ENCODE results near the gene CHRNG.

CHRNG gene

DNA sequence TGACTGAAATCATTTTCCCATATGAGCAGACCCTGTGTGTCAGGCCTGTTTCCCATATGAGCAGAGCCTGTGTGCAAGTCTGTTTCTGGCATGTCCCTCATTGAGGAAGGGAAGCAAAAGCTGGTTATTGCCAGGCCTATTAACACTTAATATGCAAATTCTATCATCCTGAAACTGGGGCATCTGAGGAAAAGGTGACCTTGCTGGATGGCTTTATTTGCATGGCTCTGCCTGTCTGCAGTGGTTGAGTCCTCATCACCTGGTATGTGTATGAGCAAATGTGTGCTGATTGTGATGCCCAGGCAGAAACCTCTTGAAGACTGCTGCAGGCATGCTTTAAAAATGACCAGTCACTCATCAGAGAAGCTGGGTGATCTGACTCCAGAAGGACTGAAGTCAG, 42.2 kb downstream of the CHRNG start:
- DNase-seq, result no peak

DNA sequence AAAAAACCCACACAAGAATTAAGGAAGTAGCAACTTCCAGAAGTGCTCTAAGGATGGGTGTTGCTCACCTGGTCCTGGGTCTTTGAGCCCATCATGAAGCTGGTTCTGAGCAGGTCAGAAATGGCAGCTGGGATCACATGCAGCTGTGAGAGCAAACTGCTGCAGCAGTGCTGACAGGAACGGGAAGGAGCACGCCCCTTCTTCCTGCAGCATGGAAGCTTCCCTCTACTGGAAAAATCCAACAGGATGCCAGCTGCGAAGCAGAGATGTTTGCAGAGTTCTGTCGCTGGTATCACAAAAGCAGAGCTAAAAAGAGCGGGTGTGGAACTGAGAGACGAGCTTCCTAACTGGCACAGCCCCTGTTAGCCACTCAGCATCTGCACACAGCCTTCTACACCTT, 44.7 kb downstream of the CHRNG start:
- DNase-seq, result no peak

DNA sequence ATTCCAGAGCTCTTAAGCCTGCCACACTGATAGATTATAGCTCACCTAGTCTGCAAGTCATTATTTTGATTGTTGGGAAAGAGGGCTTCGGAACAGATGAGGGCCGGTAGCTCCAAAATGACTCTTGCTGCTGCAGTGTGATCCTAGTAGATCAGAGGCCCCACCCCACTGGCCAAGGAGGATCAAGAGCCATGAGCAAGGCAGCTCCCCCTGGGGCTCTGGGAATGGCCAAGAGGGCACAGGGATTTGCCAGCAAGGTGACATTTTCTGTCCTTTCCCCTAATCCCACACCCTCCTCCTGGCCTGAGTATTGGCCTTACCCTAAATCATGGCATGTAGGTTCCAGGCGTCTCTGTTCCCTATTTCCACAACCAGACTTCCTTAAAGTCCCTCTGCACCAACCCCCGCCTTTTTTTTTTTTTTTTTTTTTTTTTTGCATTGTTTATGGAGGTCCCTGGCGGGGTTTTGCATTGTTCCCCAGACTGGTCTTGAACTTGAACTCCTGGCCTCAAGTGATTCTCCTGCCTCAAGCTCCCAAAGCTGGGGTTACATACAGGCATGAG, 47.5 kb downstream of the CHRNG start:
- no peak for DNase-seq

DNA sequence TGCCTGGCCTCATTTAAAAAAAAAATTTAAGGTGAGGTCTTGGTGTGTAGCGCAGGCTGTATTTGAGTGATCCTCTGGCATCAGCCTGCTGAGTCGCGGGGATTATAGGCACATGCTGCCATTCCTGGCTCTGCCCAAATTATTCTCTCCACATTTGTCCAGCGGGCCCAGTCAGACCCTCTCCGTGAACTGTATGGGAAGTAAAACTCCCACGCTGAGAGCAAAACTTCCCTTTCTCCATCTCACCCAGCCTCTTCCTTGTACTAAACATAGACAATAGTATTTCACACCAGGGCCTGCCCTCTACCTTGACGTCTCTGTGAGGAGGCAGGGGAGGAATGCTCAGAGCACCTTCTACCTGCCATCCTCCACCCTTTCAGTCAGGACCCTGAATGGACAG, 48.0 kb downstream of the CHRNG start:
- DNase-seq, result no peak

DNA sequence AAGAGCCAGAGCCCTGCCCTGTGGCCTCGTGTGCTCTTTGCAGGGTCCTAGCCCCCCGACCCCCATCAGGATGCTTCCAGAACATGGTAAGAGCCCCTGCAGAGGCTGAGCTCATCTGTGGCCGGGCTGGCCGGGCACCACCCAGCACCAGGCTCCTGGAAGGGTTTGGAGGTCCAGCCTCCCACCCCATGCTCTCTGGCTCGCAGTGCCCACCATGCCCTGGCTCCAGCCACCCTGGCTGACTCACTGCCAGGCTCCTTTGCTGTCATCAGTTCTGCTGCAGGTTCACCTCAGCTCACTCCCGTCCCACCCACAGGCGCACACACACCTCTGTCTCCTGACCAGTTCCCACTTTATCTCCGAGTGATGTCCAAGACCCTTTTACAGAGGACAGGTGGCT, 48.5 kb downstream of the CHRNG start:
- DNase-seq, result no peak

DNA sequence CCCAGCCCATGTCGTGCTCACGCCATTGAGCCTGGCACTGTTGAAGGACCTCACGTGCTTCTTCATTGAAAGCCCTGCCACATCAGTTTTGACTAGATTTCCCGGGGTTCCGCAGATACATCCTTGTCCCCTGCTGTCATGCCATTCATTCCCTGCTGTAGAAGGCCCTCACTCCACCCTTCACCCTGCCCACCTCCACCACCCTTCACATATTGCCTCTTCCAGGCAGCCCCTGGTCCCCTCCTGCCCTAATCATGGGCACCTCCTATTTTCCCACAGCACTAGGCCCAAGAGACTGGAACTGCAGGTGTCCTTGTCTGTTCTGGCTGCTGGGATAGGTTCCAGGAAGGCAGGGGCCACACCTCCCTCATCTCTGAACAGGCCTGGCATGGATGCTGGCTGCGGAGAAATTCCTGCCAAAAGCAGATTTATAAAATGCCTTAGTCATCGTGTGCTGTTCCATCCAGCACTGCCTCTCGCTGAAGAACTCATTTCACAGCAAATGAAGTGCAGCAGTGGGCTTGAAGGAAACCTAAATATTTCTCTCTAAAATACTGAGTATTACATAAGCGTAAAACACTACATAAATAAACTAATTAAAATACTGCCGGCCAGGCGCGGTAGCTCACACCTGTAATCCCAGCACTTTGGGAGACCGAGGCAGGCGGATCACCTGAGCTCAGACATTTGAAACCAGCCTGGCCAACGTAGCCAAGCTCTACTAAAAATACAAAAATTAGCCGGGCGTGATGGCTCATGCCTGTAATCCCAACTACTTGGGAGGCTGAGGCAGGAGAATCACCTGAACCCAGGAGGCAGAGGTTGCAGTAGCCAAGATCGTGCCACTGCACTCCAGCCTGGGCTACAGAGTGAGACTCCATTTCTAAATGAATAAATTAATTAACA, 49.4 kb downstream of the CHRNG start:
- no peak for DNase-seq

DNA sequence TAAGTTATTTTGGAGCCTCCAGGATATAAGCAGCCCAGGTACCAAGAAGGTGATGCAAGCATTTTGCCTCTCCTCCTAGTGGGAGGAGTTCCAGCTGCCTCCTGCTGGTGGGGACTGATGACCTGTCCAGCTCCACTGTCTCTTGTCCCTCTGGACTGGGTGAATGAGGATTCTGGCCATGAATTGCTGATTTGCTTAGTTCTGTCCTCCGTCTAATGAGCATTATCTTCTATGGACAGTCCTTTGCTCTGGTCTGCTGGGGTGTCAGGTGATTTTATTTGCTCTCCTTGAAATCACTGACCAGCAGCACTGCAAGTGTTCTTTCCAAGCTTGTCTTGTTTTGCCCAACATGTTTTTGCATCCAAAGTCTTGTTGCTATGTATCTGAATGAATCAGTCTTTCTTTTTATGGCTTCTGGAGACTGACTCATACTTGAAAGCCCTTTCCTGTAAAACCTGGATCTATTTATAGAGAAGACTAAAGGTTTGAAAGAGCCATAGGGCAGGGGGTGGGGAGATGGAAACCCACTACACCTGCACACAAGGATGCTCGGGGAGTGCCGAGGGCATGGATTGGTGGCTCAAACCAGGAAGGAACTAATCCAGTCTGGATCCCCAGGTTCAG, 53.4 kb downstream of the CHRNG start:
- no peak for DNase-seq

DNA sequence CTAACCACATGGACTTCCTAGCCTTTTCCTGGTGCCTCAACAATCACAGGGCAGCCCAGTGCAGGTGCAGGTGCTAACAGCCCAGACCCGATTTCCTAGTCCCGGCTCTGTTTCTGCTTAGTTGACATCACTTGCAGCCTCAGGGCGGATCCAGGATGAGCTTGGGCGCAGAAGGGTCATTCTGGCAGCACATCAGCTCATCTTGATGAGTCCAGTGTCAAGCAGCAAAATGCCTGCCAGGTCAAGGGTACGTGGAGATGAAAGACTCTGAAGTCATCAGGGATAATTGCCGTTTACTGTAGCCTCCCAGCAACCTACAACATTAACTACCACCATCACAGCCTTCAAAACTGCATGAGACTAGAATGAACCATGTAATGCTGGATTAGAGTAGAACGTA, 54.5 kb downstream of the CHRNG start:
- DNase-seq, result no peak
